SH-SY5Y (cell line): ENCODE results near the gene ASPRV1.

Source experiments
- GATA2 ChIP-seq: IDR thresholded peaks from 2 replicates; pipeline ENCODE4 v1.6.1; 2011; ENCODE audit warnings: mild to moderate bottlenecking, low read depth, low read length
- GATA3 ChIP-seq: IDR thresholded peaks from 2 replicates; pipeline ENCODE4 v1.6.1; 2011; ENCODE audit warnings: low read depth, mild to moderate bottlenecking, low read length, moderate library complexity

GRCh38 chr2:69985688-69986087, 24.3 kb upstream of the ASPRV1 start:
- no peak for TF ChIP-seq GATA3
- no peak for TF ChIP-seq GATA2
